CD14-positive monocyte (primary cell): ENCODE measurements around the gene ADSL. TPM values are rescaled to one million over a fixed set of nuclear protein-coding genes. Genes with fewer than 3 reads are reported as not detected.
A peak's percentile ranks its signal among the peaks of the same experiment; 100 is the strongest.

ENCODE experiments used
- DNase-seq, 3 donors: peaks; one replicate each; pipeline ENCODE4 v3.0.0-alpha.2; 2011 to 2022
- H2AFZ ChIP-seq: 2 replicates; pipeline ENCODE4 v1.6.0; 2012; ENCODE audit warnings: mild to moderate bottlenecking, low read depth, low read length, inconsistent platforms; ENCODE audit not compliant: insufficient read depth, poor library complexity, severe bottlenecking
- H3K27ac ChIP-seq, 2 donors: 1 replicate in 1 of 2; 2 replicates in 1 of 2; pipeline ENCODE4 v1.5.1; 2012 to 2013; ENCODE audit warnings: low read length in 2 of 2, control low read depth in 1 of 2, inconsistent platforms in 1 of 2, low read depth in 1 of 2, mild to moderate bottlenecking in 1 of 2
- H3K27me3 ChIP-seq, 2 donors: one replicate each; pipeline versions ENCODE4 v1.6.0 to v1.6.1; 2011 to 2013; ENCODE audit warnings: low read length in 2 of 2; ENCODE audit not compliant: control insufficient read depth in 2 of 2, insufficient read depth in 2 of 2
- H3K36me3 ChIP-seq, 2 donors: replicated peaks in 1 of 2; 1 replicate in 1 of 2; 2 replicates in 1 of 2; pipeline versions ENCODE4 v1.5.1 to v1.6.1; 2012 to 2013; ENCODE audit warnings: low read length in 2 of 2, control low read depth in 1 of 2, inconsistent platforms in 1 of 2, mild to moderate bottlenecking in 1 of 2; ENCODE audit not compliant: insufficient read depth in 2 of 2, control insufficient read depth in 1 of 2
- H3K4me1 ChIP-seq, 2 donors: 1 replicate in 1 of 2; 2 replicates in 1 of 2; pipeline versions ENCODE4 v1.5.1 to v1.6.1; 2012 to 2013; ENCODE audit warnings: low read length in 2 of 2, control low read depth in 1 of 2, inconsistent platforms in 1 of 2, mild to moderate bottlenecking in 1 of 2, moderate library complexity in 1 of 2; ENCODE audit not compliant: insufficient read depth in 2 of 2, control insufficient read depth in 1 of 2
- H3K4me2 ChIP-seq: replicated peaks from 2 replicates; pipeline ENCODE3; 2012; ENCODE audit warnings: low read length, moderate library complexity, mild to moderate bottlenecking; ENCODE audit not compliant: poor library complexity, severe bottlenecking; ENCODE audit errors: extremely low read depth
- H3K4me3 ChIP-seq, 3 experiments: fragments of 200-600 bp in 1 of 3; sonication (generic) in 1 of 3; replicated peaks in 1 of 3; 1 replicate in 2 of 3; 2 replicates in 1 of 3; pipeline ENCODE4 v1.5.1; 2011 to 2013; ENCODE audit warnings: low read length in 3 of 3, mild to moderate bottlenecking in 3 of 3, control low read depth in 2 of 3, low read depth in 2 of 3, inconsistent platforms in 1 of 3, moderate library complexity in 1 of 3
- H3K79me2 ChIP-seq: 2 replicates; pipeline ENCODE4 v1.6.0; 2012; ENCODE audit warnings: mild to moderate bottlenecking, control low read depth, inconsistent platforms, low read length, moderate library complexity; ENCODE audit not compliant: insufficient read depth
- H3K9ac ChIP-seq: 2 replicates; pipeline ENCODE4 v1.6.0; 2017; ENCODE audit warnings: low read length, mild to moderate bottlenecking; ENCODE audit not compliant: insufficient read depth, poor library complexity, severe bottlenecking
- H3K9me3 ChIP-seq, 2 donors: replicated peaks in 1 of 2; 1 replicate in 1 of 2; 2 replicates in 1 of 2; pipeline versions ENCODE4 v1.5.1 to v1.6.1; 2012 to 2013; ENCODE audit warnings: low read length in 2 of 2, control low read depth in 1 of 2; ENCODE audit not compliant: control insufficient read depth in 1 of 2, insufficient read depth in 1 of 2
- H4K20me1 ChIP-seq: 2 replicates; pipeline ENCODE4 v1.6.0; 2012; ENCODE audit warnings: mild to moderate bottlenecking, low read length, control low read depth, moderate library complexity; ENCODE audit not compliant: insufficient read depth
- H3K27ac Mint-ChIP-seq, 7 donors: one replicate each; pipeline ENCODE4 v1.8.0; 2020; ENCODE audit warnings: mild to moderate bottlenecking in 7 of 7, mixed read lengths in 7 of 7, moderate library complexity in 6 of 7, inconsistent platforms in 2 of 7
- H3K27me3 Mint-ChIP-seq, 3 donors: one replicate each; pipeline ENCODE4 v1.8.0; 2021 to 2022; ENCODE audit warnings: low read depth in 3 of 3, mild to moderate bottlenecking in 3 of 3, mixed read lengths in 3 of 3, moderate library complexity in 3 of 3, inconsistent platforms in 1 of 3
- H3K36me3 Mint-ChIP-seq, 2 donors: one replicate each; pipeline ENCODE4 v1.8.0; 2020; ENCODE audit warnings: mixed read lengths in 2 of 2, inconsistent platforms in 1 of 2, mild to moderate bottlenecking in 1 of 2
- H3K4me1 Mint-ChIP-seq: one replicate; pipeline ENCODE4 v1.8.0; 2020; ENCODE audit warnings: mild to moderate bottlenecking, mixed read lengths
- H3K4me3 Mint-ChIP-seq, 2 donors: one replicate each; pipeline ENCODE4 v1.8.0; 2020; ENCODE audit warnings: mild to moderate bottlenecking in 2 of 2, mixed read lengths in 2 of 2, moderate library complexity in 1 of 2
- H3K9me3 Mint-ChIP-seq, 7 donors: one replicate each; pipeline ENCODE4 v1.8.0; 2020 to 2022; ENCODE audit warnings: mixed read lengths in 7 of 7, mild to moderate bottlenecking in 6 of 7, moderate library complexity in 6 of 7, inconsistent platforms in 2 of 7
- CTCF ChIP-seq: fragments of 200-600 bp; IDR thresholded peaks from one replicate; pipeline ENCODE4 v1.8.0; 2022; ENCODE audit warnings: antibody characterized with exemption, mild to moderate bottlenecking
- WGBS: methylation state at CpG from one replicate; pipeline ENCODE4 v1.1.5; 2013; ENCODE audit warnings: missing lambda C conversion rate; ENCODE audit not compliant: insufficient coverage; 5-methylcytosine and 5-hydroxymethylcytosine counted together
- intact Hi-C, 2 donors: fragments of 100-400 bp; cut with micrococcal nuclease; formaldehyde crosslinking; loops; one replicate each; pipeline versions ENCODE4 v1.15.0 to v1.15.1; 2023
- polyA plus RNA-seq, 3 donors: library from polyadenylated mRNA; depleted of rRNA in 1 of 3; unstranded in 2 of 3; stranded (reverse) in 1 of 3; fragments of 300-500 nt in 2 of 3; fragments of >200 nt in 1 of 3; fragmentation: Illumina TruSeq in 2 of 3; gene quantifications; 1 replicate in 2 of 3; 2 replicates in 1 of 3; pipeline ENCODE4 v1.2.3, GENCODE V29; 2012 to 2021

ADSL gene
- polyA plus RNA-seq, 3 donors, result 56.7 to 82.3 (median 65.1) TPM

- no peaks in the 10 kb centered on the region for H3K36me3 ChIP-seq
- H3K4me1 Mint-ChIP-seq, result peaks cover 44% of the 10 kb centered on the region
- peaks cover 60% of the 10 kb centered on the region for H4K20me1 ChIP-seq
- no peak overlapping the region for H3K27ac Mint-ChIP-seq
- peaks cover 4 to 7% of the 10 kb centered on the region in 2 donors for H3K36me3 Mint-ChIP-seq
- no peak overlapping the region for H3K4me3 ChIP-seq
- H3K9ac ChIP-seq, result no peak overlapping the region
- DNase-seq, result no peak
- H3K9me3 ChIP-seq, result no peaks in the 10 kb centered on the region
- no CpG with 5 or more reads among the region's 3 CpGs for WGBS
- no peak for TF ChIP-seq CTCF
- intact Hi-C loops, result no loop called here
- H3K9me3 Mint-ChIP-seq, result peaks cover 0 to 2% (median 0%) of the 10 kb centered on the region in 7 donors
- no peak overlapping the region for H3K4me3 Mint-ChIP-seq
- no peaks in the 10 kb centered on the region for H3K27me3 ChIP-seq
- H3K27me3 Mint-ChIP-seq, result no peaks in the 10 kb centered on the region
- H2AFZ ChIP-seq, result no peak overlapping the region
- H3K4me1 ChIP-seq, result peaks cover 35 to 41% of the 10 kb centered on the region in 2 donors
- peaks cover 71% of the 10 kb centered on the region for H3K79me2 ChIP-seq
- H3K4me2 ChIP-seq, result no peak overlapping the region
- no peak overlapping the region for H3K27ac ChIP-seq
These were observed 35.2 kb downstream of the ADSL start for GRCh38 chr22:40381461-40381860.

- Mint-ChIP-seq H3K36me3 (peaks cover 17 to 21% of the 10 kb centered on the region in 2 donors), H3K4me3 (no peak overlapping the region), H3K27me3 (no peaks in the 10 kb centered on the region), H3K9me3 (peaks cover 0 to 2% (median 0%) of the 10 kb centered on the region in 7 donors), H3K4me1 (peaks cover 35% of the 10 kb centered on the region), H3K27ac (peak overlapping the region in 3 of 7 donors; percentile 12 to 74 (median 28))
- no peaks in the 10 kb centered on the region for H3K36me3 ChIP-seq
- H3K27me3 ChIP-seq, result no peaks in the 10 kb centered on the region
- intact Hi-C loops, result no loop called here
- no peak overlapping the region for H2AFZ ChIP-seq
- peaks cover 24 to 31% of the 10 kb centered on the region in 2 donors for H3K4me1 ChIP-seq
- peaks cover 57% of the 10 kb centered on the region for H3K79me2 ChIP-seq
- no peaks in the 10 kb centered on the region for H3K9me3 ChIP-seq
- no peak overlapping the region for H3K9ac ChIP-seq
- no peak overlapping the region for H3K4me2 ChIP-seq
- peak overlapping the region in 1 of 2 donors; percentile 24 for H3K27ac ChIP-seq
- H3K4me3 ChIP-seq, result no peak overlapping the region
- peaks cover 66% of the 10 kb centered on the region for H4K20me1 ChIP-seq
- DNase-seq, result peak in 2 of 3 donors; percentile 12 to 51
- no CpG with 5 or more reads among the region's 3 CpGs for WGBS
- TF ChIP-seq CTCF, result no peak
These were observed 37.6 kb downstream of the ADSL start for GRCh38 chr22:40383905-40384304.
